Measurements from ENCODE around the gene AOAH. TPM values are rescaled to one million over a fixed set of nuclear protein-coding genes. Genes with fewer than 3 reads are reported as not detected.

AOAH gene
- total RNA-seq, 1 donor from 2014 or later: not detected

- no peak overlapping the region for H3K4me3 Mint-ChIP-seq
- no peaks in the 10 kb centered on the region for H3K27me3 Mint-ChIP-seq (ENCODE audit: low read depth)
- no peaks in the 10 kb centered on the region for H3K9me3 Mint-ChIP-seq
- no peak overlapping the region for H3K27ac Mint-ChIP-seq (ENCODE audit: unreplicated experiment)
- H3K4me1 Mint-ChIP-seq: no peaks in the 10 kb centered on the region
- TF ChIP-seq CTCF (conservative IDR thresholded peaks at IDR 0.05): no peak
- DNase-seq (ENCODE audit: low read depth, low spot score): no peak
- no peaks in the 10 kb centered on the region for H3K36me3 Mint-ChIP-seq (ENCODE audit: low read depth)
Measured at GRCh38 chr7:36532981-36533499, 191.3 kb downstream of the AOAH start.

- Mint-ChIP-seq H3K9me3 (no peaks in the 10 kb centered on the region), H3K27ac (ENCODE audit: unreplicated experiment) (peak overlapping the region; percentile 62), H3K27me3 (ENCODE audit: low read depth) (no peaks in the 10 kb centered on the region), H3K4me3 (no peak overlapping the region), H3K36me3 (ENCODE audit: low read depth) (no peaks in the 10 kb centered on the region), H3K4me1 (no peaks in the 10 kb centered on the region)
- no peak for TF ChIP-seq CTCF (conservative IDR thresholded peaks at IDR 0.05)
- DNase-seq (ENCODE audit: low read depth, low spot score): no peak
Measured at GRCh38 chr7:36531951-36532350, 192.3 kb downstream of the AOAH start.

GRCh38 chr7:36530456-36530855 is 193.8 kb downstream of the AOAH start:
- TF ChIP-seq CTCF (conservative IDR thresholded peaks at IDR 0.05): no peak
- Mint-ChIP-seq H3K27me3 (ENCODE audit: low read depth) (no peaks in the 10 kb centered on the region), H3K4me1 (no peaks in the 10 kb centered on the region), H3K27ac (ENCODE audit: unreplicated experiment) (no peak overlapping the region), H3K9me3 (no peaks in the 10 kb centered on the region), H3K4me3 (no peak overlapping the region), H3K36me3 (ENCODE audit: low read depth) (no peaks in the 10 kb centered on the region)
- no peak for DNase-seq (ENCODE audit: low read depth, low spot score)

GRCh38 chr7:36527549-36527913 is 196.8 kb downstream of the AOAH start:
- no peak for TF ChIP-seq CTCF (conservative IDR thresholded peaks at IDR 0.05)
- Mint-ChIP-seq H3K4me1 (no peaks in the 10 kb centered on the region), H3K4me3 (no peak overlapping the region), H3K27me3 (ENCODE audit: low read depth) (no peaks in the 10 kb centered on the region), H3K27ac (ENCODE audit: unreplicated experiment) (no peak overlapping the region), H3K9me3 (no peaks in the 10 kb centered on the region), H3K36me3 (ENCODE audit: low read depth) (no peaks in the 10 kb centered on the region)
- DNase-seq (ENCODE audit: low read depth, low spot score): no peak

GRCh38 chr7:36526863-36527548 is 197.3 kb downstream of the AOAH start:
- Mint-ChIP-seq H3K4me1 (no peaks in the 10 kb centered on the region), H3K36me3 (ENCODE audit: low read depth) (no peaks in the 10 kb centered on the region), H3K27ac (ENCODE audit: unreplicated experiment) (no peak overlapping the region), H3K27me3 (ENCODE audit: low read depth) (no peaks in the 10 kb centered on the region), H3K4me3 (no peak overlapping the region), H3K9me3 (no peaks in the 10 kb centered on the region)
- TF ChIP-seq CTCF (conservative IDR thresholded peaks at IDR 0.05): no peak
- DNase-seq (ENCODE audit: low read depth, low spot score): no peak
